Suprapubic skin (tissue), 4 donors: ENCODE data around the gene CDC25A. TPM values are rescaled to one million over a fixed set of nuclear protein-coding genes. Genes with fewer than 3 reads are reported as not detected.

Experiments used
- DNase-seq, 2 donors: peaks; one replicate each; pipeline ENCODE4 v3.0.0-alpha.2; 2019; ENCODE audit warnings: low spot score in 2 of 2
- H3K27ac ChIP-seq: fragments of 200-600 bp; sonication (generic); one replicate; pipeline ENCODE4 v1.5.1; 2019
- H3K27me3 ChIP-seq: fragments of 200-600 bp; sonication (generic); one replicate; pipeline ENCODE4 v1.5.1; 2019
- H3K36me3 ChIP-seq: fragments of 200-600 bp; sonication (generic); one replicate; pipeline ENCODE4 v1.5.1; 2019
- H3K4me1 ChIP-seq: fragments of 200-600 bp; sonication (generic); one replicate; pipeline ENCODE4 v1.5.1; 2019
- H3K4me3 ChIP-seq: fragments of 200-600 bp; sonication (generic); one replicate; pipeline ENCODE4 v1.5.1; 2019; ENCODE audit warnings: mild to moderate bottlenecking
- H3K9me3 ChIP-seq: fragments of 200-600 bp; sonication (generic); one replicate; pipeline ENCODE4 v1.5.1; 2019
- EP300 ChIP-seq: sonication (generic); formaldehyde crosslinking; IDR thresholded peaks from one replicate; pipeline ENCODE4 v1.6.1; 2017; ENCODE audit warnings: antibody characterized with exemption
- POLR2A ChIP-seq, 2 donors: fragments of 450-650 bp; IDR thresholded peaks; one replicate each; pipeline ENCODE4 v1.6.1; 2017; ENCODE audit warnings: antibody characterized with exemption in 2 of 2, mild to moderate bottlenecking in 2 of 2, moderate library complexity in 2 of 2
- POLR2AphosphoS5 ChIP-seq, 3 donors: sonication (generic); formaldehyde crosslinking; IDR thresholded peaks; one replicate each; pipeline ENCODE4 v1.6.1; 2017; ENCODE audit warnings: antibody characterized with exemption in 3 of 3
- WGBS: methylation state at CpG from one replicate; pipeline ENCODE4 v1.1.5; 2018; 5-methylcytosine and 5-hydroxymethylcytosine counted together
- total RNA-seq, 4 donors: library from RNA; depleted of rRNA; stranded (reverse); fragments of >200 nt; gene quantifications; one replicate each; pipeline ENCODE4 v1.1.0, GENCODE V29; 2016
- TF ChIP-seq, protein P1 (sequence below), 2 donors: fragments of 200-600 bp in 1 of 2; fragments of 450-650 bp in 1 of 2; sonication (generic) in 1 of 2; IDR thresholded peaks; one replicate each; pipeline ENCODE4 v1.5.1; 2016 to 2019; ENCODE audit warnings: antibody characterized with exemption in 2 of 2, mild to moderate bottlenecking in 1 of 2, moderate library complexity in 1 of 2

Gene CDC25A
- total RNA-seq, 4 donors from 2014 or later = 0.55 to 6.8 (median 0.98) TPM; not detected in 1

DNA sequence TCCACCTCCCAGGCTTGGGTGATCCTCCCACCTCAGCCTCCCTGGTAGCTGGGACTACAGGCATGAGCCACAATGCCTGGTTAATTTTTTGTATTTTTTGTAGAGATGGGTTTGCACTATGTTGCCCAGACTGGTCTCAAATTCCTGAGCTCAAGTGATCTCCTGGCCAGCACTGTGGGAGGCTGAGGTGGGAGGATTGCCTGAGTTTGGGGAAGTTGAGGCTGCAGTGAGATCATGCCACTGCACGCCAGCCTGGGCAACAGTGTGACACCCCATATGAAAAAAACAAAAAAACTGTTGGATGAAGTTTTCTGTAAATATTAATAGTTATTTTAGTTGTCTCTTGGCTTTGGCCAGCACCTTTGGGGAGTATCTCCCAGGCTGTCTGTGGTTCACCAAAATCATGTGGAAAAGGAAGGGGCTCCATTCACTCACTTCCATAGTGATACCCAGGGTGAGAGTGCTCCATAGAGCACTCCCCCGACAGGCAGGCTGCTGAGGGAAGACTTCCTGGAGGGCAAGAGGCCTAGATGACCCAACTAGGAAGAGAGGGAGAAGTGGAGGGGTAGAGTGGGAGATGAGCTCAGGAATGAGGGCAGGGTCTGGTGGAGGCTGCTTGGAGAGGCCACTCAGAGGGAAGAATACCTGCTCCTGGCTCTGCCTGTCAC lies 47.1 kb downstream of the CDC25A start:
- H3K27me3 ChIP-seq = no peaks in the 10 kb centered on the region
- 90% methylated on average over 2 of the region's 2 CpGs for WGBS
- DNase-seq = no peak
- H3K27ac ChIP-seq = no peak overlapping the region
- TF ChIP-seq, protein P1, sequence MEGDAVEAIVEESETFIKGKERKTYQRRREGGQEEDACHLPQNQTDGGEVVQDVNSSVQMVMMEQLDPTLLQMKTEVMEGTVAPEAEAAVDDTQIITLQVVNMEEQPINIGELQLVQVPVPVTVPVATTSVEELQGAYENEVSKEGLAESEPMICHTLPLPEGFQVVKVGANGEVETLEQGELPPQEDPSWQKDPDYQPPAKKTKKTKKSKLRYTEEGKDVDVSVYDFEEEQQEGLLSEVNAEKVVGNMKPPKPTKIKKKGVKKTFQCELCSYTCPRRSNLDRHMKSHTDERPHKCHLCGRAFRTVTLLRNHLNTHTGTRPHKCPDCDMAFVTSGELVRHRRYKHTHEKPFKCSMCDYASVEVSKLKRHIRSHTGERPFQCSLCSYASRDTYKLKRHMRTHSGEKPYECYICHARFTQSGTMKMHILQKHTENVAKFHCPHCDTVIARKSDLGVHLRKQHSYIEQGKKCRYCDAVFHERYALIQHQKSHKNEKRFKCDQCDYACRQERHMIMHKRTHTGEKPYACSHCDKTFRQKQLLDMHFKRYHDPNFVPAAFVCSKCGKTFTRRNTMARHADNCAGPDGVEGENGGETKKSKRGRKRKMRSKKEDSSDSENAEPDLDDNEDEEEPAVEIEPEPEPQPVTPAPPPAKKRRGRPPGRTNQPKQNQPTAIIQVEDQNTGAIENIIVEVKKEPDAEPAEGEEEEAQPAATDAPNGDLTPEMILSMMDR (IDR thresholded peaks at IDR 0.05) = no peak
- TF ChIP-seq EP300 = no peak
- TF ChIP-seq POLR2A (IDR thresholded peaks at IDR 0.05) = no peak
- no peak for TF ChIP-seq POLR2AphosphoS5 (IDR thresholded peaks at IDR 0.05)
- no peaks in the 10 kb centered on the region for H3K36me3 ChIP-seq
- H3K9me3 ChIP-seq = no peaks in the 10 kb centered on the region
- H3K4me1 ChIP-seq = peaks cover 17% of the 10 kb centered on the region
- no peak overlapping the region for H3K4me3 ChIP-seq

DNA sequence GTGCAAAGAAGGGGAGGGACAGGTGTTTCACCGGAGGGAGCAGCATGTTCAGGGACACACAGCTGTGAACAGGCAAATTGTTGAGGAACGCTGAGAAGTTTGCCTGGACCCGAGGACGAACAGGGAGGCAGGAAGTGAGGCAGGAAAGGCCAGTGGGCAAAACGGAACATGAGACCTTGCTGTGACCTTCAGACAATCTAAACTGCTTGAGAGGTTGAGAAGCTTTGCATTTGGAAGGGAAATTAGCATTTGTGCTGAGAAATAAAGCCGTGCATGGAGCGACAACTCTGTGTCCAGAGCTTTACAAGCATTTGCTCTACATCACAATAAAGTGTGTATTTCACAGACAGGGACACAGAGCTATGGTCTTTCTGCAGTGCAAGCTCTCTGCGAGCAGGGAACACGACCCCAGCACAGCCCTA lies 47.9 kb downstream of the CDC25A start:
- DNase-seq = no peak
- no peak overlapping the region for H3K4me3 ChIP-seq
- no peaks in the 10 kb centered on the region for H3K36me3 ChIP-seq
- TF ChIP-seq, protein P1 (IDR thresholded peaks at IDR 0.05) = no peak
- no peak for TF ChIP-seq POLR2AphosphoS5 (IDR thresholded peaks at IDR 0.05)
- TF ChIP-seq POLR2A (IDR thresholded peaks at IDR 0.05) = no peak
- no peak for TF ChIP-seq EP300
- WGBS = 42% methylated on average over 9 of the region's 9 CpGs
- no peaks in the 10 kb centered on the region for H3K27me3 ChIP-seq
- H3K9me3 ChIP-seq = no peaks in the 10 kb centered on the region
- H3K4me1 ChIP-seq = peaks cover 17% of the 10 kb centered on the region
- no peak overlapping the region for H3K27ac ChIP-seq

DNA sequence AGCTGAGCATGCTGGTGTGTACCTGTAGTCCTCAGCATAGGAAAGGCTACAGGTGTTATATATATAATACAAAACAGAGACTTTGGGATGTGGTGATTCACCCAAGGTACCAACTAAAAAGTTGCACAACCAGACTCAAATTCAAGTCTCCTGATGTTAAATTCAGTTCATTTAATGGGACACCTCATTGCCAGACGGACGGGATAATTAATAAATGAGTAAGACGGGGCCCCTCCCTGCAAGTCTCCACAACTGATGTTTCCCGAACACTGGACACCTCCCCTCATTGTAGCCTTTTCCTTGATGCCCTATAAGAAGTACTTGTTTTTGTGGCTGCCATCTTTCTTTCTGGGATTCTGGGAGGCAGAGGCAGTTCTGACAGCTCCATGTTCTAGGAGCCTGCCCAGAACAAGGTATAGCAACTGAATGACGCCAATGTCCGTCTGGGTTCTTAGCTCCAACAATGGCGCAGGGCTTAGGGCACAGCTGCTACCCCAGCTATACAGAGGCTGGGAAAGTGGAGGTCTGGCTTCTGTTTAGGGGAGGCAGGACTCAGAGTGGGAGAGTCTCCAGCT lies 50.7 kb downstream of the CDC25A start:
- TF ChIP-seq POLR2A (IDR thresholded peaks at IDR 0.05) (no peak), POLR2AphosphoS5 (IDR thresholded peaks at IDR 0.05) (no peak), EP300 (no peak)
- TF ChIP-seq, protein P1 (IDR thresholded peaks at IDR 0.05) = no peak
- no peak overlapping the region for H3K27ac ChIP-seq
- WGBS = 91% methylated on average over 7 of the region's 7 CpGs

DNA sequence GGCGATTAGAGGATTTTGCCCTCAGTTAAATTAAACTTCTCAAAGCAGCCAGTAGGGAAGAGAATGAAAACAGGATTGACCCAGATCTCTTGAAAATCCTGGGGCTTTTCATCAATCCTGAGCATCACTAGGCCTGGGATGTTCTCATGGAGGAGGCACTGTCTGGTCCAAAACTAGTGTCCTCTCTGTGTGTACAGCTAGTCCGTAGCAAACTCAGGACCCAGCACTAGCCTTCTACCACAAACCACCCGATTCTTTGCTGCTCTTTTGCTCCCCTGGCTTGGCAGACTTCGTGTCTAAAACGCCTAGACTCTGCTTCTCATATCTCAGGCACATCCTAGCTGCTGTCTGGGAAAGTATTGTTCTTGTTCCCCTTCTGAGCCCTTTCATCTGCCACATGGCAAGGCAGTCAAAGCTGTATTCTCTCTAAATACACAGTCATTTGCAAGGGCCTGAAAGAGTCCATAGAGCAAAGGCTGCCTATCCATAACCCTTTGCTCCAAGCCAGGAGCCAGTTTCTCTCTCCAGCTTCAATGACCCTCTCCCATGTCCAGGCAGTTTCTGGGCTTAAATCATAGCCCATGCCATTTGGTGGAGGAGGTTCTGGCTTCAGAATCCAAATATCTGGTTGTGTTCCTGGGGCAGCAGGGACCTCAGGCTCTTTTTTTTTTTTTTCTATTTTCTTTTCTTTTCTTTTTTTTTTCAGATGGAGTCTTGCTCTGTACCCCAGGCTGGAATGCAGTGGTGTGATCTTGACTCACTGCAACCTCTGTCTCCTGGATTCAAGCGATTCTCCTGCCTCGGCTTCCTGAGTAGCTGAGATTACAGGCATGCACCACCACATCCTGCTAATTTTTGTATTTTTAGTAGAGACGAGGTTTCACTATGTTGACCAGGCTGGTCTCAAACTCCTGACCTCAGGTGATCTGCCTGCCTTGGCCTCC lies 52.4 kb downstream of the CDC25A start:
- Histone ChIP-seq H3K4me1 (peaks cover 8% of the 10 kb centered on the region), H3K9me3 (no peaks in the 10 kb centered on the region), H3K27ac (no peak overlapping the region), H3K27me3 (no peaks in the 10 kb centered on the region), H3K4me3 (no peak overlapping the region), H3K36me3 (no peaks in the 10 kb centered on the region)
- TF ChIP-seq POLR2AphosphoS5 (IDR thresholded peaks at IDR 0.05) (no peak), EP300 (no peak), POLR2A (IDR thresholded peaks at IDR 0.05) (no peak)
- TF ChIP-seq, protein P1 (IDR thresholded peaks at IDR 0.05) = no peak
- DNase-seq = no peak
- 82% methylated on average over 8 of the region's 8 CpGs for WGBS

More for the DNA sequence above, 50.7 kb downstream of the CDC25A start:
- no peak overlapping the region for H3K4me3 ChIP-seq
- DNase-seq = no peak
- peaks cover 11% of the 10 kb centered on the region for H3K4me1 ChIP-seq
- H3K27me3 ChIP-seq = no peaks in the 10 kb centered on the region
- no peaks in the 10 kb centered on the region for H3K9me3 ChIP-seq
- no peaks in the 10 kb centered on the region for H3K36me3 ChIP-seq
